GM19351 (cell line): ENCODE results near the gene MEPCE.
A peak's percentile ranks its signal among the peaks of the same experiment; 100 is the strongest.

Experiments
- ATAC-seq: cut with Tn5 transposase; IDR thresholded peaks from one replicate; pipeline ENCODE4 v1.9.1; 2021; ENCODE audit warnings: mild to moderate bottlenecking, moderate library complexity; ENCODE audit not compliant: unreplicated experiment

The MEPCE gene

DNA sequence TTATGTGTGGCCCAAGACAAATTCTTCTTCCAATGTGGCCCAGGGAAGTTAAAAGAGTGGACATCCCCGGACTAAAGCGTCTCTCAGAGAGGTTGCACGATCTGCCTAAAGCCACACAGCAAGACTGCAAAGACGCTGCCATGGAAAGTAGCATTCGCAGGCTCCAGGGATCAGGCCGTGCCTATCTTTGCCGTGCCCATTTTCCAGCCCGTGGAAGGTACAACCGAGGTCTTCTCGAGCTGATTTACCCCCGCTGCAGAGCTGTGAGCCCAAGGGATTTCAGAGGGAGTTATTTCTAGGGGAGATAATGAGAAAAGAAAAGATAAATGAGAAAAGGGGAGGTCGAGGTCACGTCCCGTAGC lies 53.1 kb downstream of the MEPCE start:
- no peak for ATAC-seq

DNA sequence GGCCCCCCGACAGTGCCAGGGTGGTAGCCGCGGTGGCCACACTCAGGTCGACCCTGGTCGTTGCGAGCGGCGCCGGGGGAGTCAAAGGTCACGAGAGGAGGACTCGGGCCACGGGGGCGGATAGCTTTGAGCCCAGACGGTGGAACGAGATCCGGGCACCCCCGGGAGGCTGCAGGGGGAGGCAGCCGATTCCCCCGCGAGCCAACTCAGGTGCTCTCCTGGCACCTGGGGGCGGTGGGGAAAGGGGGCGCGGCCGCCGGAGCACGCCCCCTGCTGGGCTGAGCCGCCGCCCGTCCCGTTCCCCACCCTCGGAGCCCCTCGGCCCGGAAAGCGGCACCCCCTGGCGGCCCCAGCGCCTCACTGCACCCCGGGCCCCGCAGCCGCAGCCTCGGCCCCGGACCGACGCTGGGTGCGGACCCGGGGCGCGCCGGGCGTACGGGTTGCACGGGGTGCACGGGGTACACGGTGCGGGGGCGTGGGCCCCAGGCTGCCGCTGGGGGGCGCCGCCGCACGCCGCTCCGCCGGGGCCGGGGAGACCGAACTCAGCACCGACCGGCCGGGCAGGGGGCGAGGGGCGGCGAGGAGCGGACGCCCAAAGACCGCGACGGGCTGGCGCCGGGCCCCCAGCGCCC lies 53.6 kb downstream of the MEPCE start:
- ATAC-seq: peak; percentile 50
